Measurements from ENCODE around the gene ZNF354C. TPM values are rescaled to one million over a fixed set of nuclear protein-coding genes. Genes with fewer than 3 reads are reported as not detected.

ZNF354C gene
- total and polyA plus RNA-seq, 2 of the 13 experiments (the other 11 are each of a cell fraction or from before 2014, with no cell fraction given), result 0.02 TPM; not detected in 1

GRCh38 chr5:179054036-179054785 lies 6.0 kb upstream of the ZNF354C start:
- no peaks in the 10 kb centered on the region for H3K4me1 ChIP-seq (ENCODE audit: insufficient read depth, low read length)
- WGBS (ENCODE audit: low lambda C conversion rate), result 33% methylated on average over 8 of the region's 15 CpGs
- H4K20me1 ChIP-seq (ENCODE audit: insufficient read depth, low read length), result no peaks in the 10 kb centered on the region
- no peak overlapping the region for H3K27ac ChIP-seq (ENCODE audit: extremely low read length, insufficient read depth, low read length)
- no peaks in the 10 kb centered on the region for H3K27me3 ChIP-seq (ENCODE audit: control insufficient read depth in 1 of 2, insufficient read depth in 2 of 2, low read length in 2 of 2)
- DNase-seq (ENCODE audit: low spot score) (no peak), FAIRE-seq (no peak), ATAC-seq (no peak)
- in situ Hi-C loops (cut with HindIII; ENCODE audit: extremely low pct_ligation_motif_present, low pct_unique_long_range_greater_than_20kb), result no loop called here
- no TSS peak for BruUV-seq (replicated peaks)
- H3K9ac ChIP-seq (ENCODE audit: insufficient read depth, low read depth, low read length), result no peak overlapping the region
- POLR2A ChIA-PET, result no interaction called here
- CTCF ChIA-PET (ENCODE audit: low intra/inter-chr PET ratio, low total read pairs), result no interaction called here
- TF ChIP-seq ZNF761 (CRISPR knock-in tag; conservative IDR thresholded peaks at IDR 0.05), result no peak
- TF ChIP-seq MBNL3 (CRISPR knock-in tag; conservative IDR thresholded peaks at IDR 0.05), result no peak
- TF ChIP-seq ISL2 (CRISPR knock-in tag; IDR thresholded peaks at IDR 0.05), result no peak
- peak; percentile 73 for TF ChIP-seq NFE2L2 (IDR thresholded peaks at IDR 0.05; ENCODE audit: low read length)
- TF ChIP-seq FOSL2 (CRISPR knock-in tag; IDR thresholded peaks at IDR 0.05), result 0 out of 2 replicates have a peak, but pooled peaks have one; percentile 41
- no peaks in the 10 kb centered on the region for H3K79me2 ChIP-seq (ENCODE audit: insufficient read depth, low read length)
- no peak overlapping the region for H3K4me3 ChIP-seq (replicated peaks in 1 of 3; ENCODE audit: insufficient read depth in 1 of 3, low read depth in 2 of 3, low read length in 3 of 3)
- H3K9me3 ChIP-seq (ENCODE audit: low read length), result peaks cover 44% of the 10 kb centered on the region
- no peaks in the 10 kb centered on the region for H3K36me3 ChIP-seq (replicated peaks in 1 of 2; ENCODE audit: control insufficient read depth in 1 of 2, insufficient read depth in 2 of 2, low read length in 2 of 2)
- no peak overlapping the region for H2AFZ ChIP-seq (ENCODE audit: low read length)
- intact Hi-C loops (cut with micrococcal nuclease; ENCODE audit: unreplicated experiment), result loop anchor here (5.0 kb wide), 1 partner anchor 308 kb away; no protein-coding TSS in a partner anchor
- no peak overlapping the region for H3K4me2 ChIP-seq (ENCODE audit: low read depth, low read length)

GRCh38 chr5:179054876-179055275 lies 5.3 kb upstream of the ZNF354C start:
- DNase-seq (ENCODE audit: low spot score), result no peak
- ChIA-PET POLR2A (no interaction called here), CTCF (ENCODE audit: low intra/inter-chr PET ratio, low total read pairs) (no interaction called here)
- no peak overlapping the region for H3K4me3 ChIP-seq (replicated peaks in 1 of 3; ENCODE audit: insufficient read depth in 1 of 3, low read depth in 2 of 3, low read length in 3 of 3)
- H3K4me2 ChIP-seq (ENCODE audit: low read depth, low read length), result no peak overlapping the region
- H3K9me3 ChIP-seq (ENCODE audit: low read length), result peaks cover 51% of the 10 kb centered on the region
- intact Hi-C loops (cut with micrococcal nuclease; ENCODE audit: unreplicated experiment) (loop anchor here (5.0 kb wide), 1 partner anchor 307 kb away; no protein-coding TSS in a partner anchor), in situ Hi-C loops (cut with HindIII; ENCODE audit: extremely low pct_ligation_motif_present, low pct_unique_long_range_greater_than_20kb) (no loop called here)
- H3K36me3 ChIP-seq (replicated peaks in 1 of 2; ENCODE audit: control insufficient read depth in 1 of 2, insufficient read depth in 2 of 2, low read length in 2 of 2), result no peaks in the 10 kb centered on the region
- H3K9ac ChIP-seq (ENCODE audit: insufficient read depth, low read depth, low read length), result no peak overlapping the region
- H3K27me3 ChIP-seq (ENCODE audit: control insufficient read depth in 1 of 2, insufficient read depth in 2 of 2, low read length in 2 of 2), result no peaks in the 10 kb centered on the region
- TF ChIP-seq MAFF (IDR thresholded peaks at IDR 0.05; ENCODE audit: low read depth, low read length), result peak; percentile 65
- TF ChIP-seq MAFK (conservative IDR thresholded peaks at IDR 0.05 in 1 of 2, IDR thresholded peaks at IDR 0.05 in 1 of 2; ENCODE audit: low read length in 2 of 2), result peak; percentile 81 to 87
- no peak for TF ChIP-seq GTF3A (CRISPR knock-in tag; conservative IDR thresholded peaks at IDR 0.05)
- no peak overlapping the region for H3K27ac ChIP-seq (ENCODE audit: extremely low read length, insufficient read depth, low read length)
- H4K20me1 ChIP-seq (ENCODE audit: insufficient read depth, low read length), result no peaks in the 10 kb centered on the region
- no peaks in the 10 kb centered on the region for H3K79me2 ChIP-seq (ENCODE audit: insufficient read depth, low read length)
- 17% methylated on average over 10 of the region's 10 CpGs for WGBS (ENCODE audit: low lambda C conversion rate)
- no peaks in the 10 kb centered on the region for H3K4me1 ChIP-seq (ENCODE audit: insufficient read depth, low read length)
- no peak overlapping the region for H2AFZ ChIP-seq (ENCODE audit: low read length)
- no TSS peak for BruUV-seq (replicated peaks)
- no peak for ATAC-seq
- FAIRE-seq, result no peak

All from HepG2 (cell line).